A673 (cell line): ENCODE measurements around the gene MOCS1. TPM values are rescaled to one million over a fixed set of nuclear protein-coding genes. Genes with fewer than 3 reads are reported as not detected.

Experiments
- BruUV-seq: library from RNA; stranded (reverse); fragments of 400-500 nt; replicated peaks from 2 replicates; lab custom pipeline; 2021; lab: Mats Ljungman, UMichigan
- CTCF ChIA-PET: fragments of 300-600 bp; sonication (Branson Sonifier 250); formaldehyde crosslinking; loops from one replicate; lab custom pipeline; 2022; ENCODE audit warnings: antibody characterized with exemption; lab: Charles Lee
- POLR2A ChIA-PET: fragments of 300-600 bp; sonication (Branson Sonifier 250); formaldehyde crosslinking; loops from one replicate; lab custom pipeline; 2022; ENCODE audit warnings: antibody characterized with exemption; ENCODE audit not compliant: low non-redundant PET; lab: Charles Lee
- DNase-seq: peaks from one replicate; pipeline ENCODE4 v3.0.0-alpha.2; 2015; ENCODE audit warnings: low spot score
- H3K27ac ChIP-seq: fragments of 200-600 bp; sonication (generic); 2 replicates; pipeline ENCODE4 v1.5.1; 2016; ENCODE audit warnings: mixed run types, low read depth, mild to moderate bottlenecking, mixed read lengths, antibody characterized with exemption, low read length; ENCODE audit not compliant: poor library complexity, severe bottlenecking
- H3K27me3 ChIP-seq: fragments of 200-600 bp; sonication (generic); replicated peaks from 2 replicates; pipeline ENCODE4 v1.6.1; 2017; ENCODE audit warnings: mixed run types, low read depth, mild to moderate bottlenecking, mixed read lengths, antibody characterized with exemption, low read length; ENCODE audit not compliant: insufficient read depth, poor library complexity
- H3K36me3 ChIP-seq: fragments of 200-600 bp; sonication (generic); 2 replicates; pipeline ENCODE4 v1.6.1; 2016; ENCODE audit warnings: mixed run types, mild to moderate bottlenecking, mixed read lengths, antibody characterized with exemption, low read length; ENCODE audit not compliant: insufficient read depth, poor library complexity, severe bottlenecking
- H3K4me1 ChIP-seq: fragments of 200-600 bp; sonication (generic); 2 replicates; pipeline ENCODE4 v1.6.1; 2017; ENCODE audit warnings: mixed run types, mild to moderate bottlenecking, mixed read lengths, antibody characterized with exemption, low read length; ENCODE audit not compliant: insufficient read depth, poor library complexity, severe bottlenecking
- H3K4me3 ChIP-seq: fragments of 200-600 bp; sonication (generic); 2 replicates; pipeline ENCODE4 v1.5.1; 2016; ENCODE audit warnings: low read depth, mixed run types, mild to moderate bottlenecking, mixed read lengths, low read length; ENCODE audit not compliant: poor library complexity, severe bottlenecking
- H3K9me3 ChIP-seq: fragments of 200-600 bp; sonication (generic); 2 replicates; pipeline ENCODE4 v1.6.1; 2016; ENCODE audit warnings: mixed run types, low read depth, mild to moderate bottlenecking, mixed read lengths, antibody characterized with exemption, low read length; ENCODE audit not compliant: poor library complexity, severe bottlenecking
- EZH2 ChIP-seq: fragments of 200-600 bp; sonication (generic); IDR thresholded peaks from 2 replicates; pipeline ENCODE4 v1.6.1; 2017; ENCODE audit warnings: borderline replicate concordance, low read depth, mild to moderate bottlenecking, mixed read lengths, antibody characterized with exemption, low read length; ENCODE audit not compliant: poor library complexity, severe bottlenecking
- intact Hi-C: fragments of 100-400 bp; cut with micrococcal nuclease; formaldehyde crosslinking; loops from one replicate; pipeline ENCODE4 v1.10.0; 2022; ENCODE audit not compliant: unreplicated experiment
- total RNA-seq: library from RNA; stranded (reverse); gene quantifications from 2 replicates; pipeline ENCODE4 v1.2.3, GENCODE V29; 2021
- TF ChIP-seq, protein P1 (sequence below): fragments of 300-800, 200-600 bp; sonication (generic); conservative IDR thresholded peaks from 2 replicates; pipeline ENCODE4 v1.5.1; 2017; ENCODE audit warnings: low read depth, mild to moderate bottlenecking, antibody characterized with exemption, low read length, moderate library complexity, mixed read lengths

MOCS1 gene
- total RNA-seq, 1 experiment from 2014 or later = 2.5 TPM

DNA sequence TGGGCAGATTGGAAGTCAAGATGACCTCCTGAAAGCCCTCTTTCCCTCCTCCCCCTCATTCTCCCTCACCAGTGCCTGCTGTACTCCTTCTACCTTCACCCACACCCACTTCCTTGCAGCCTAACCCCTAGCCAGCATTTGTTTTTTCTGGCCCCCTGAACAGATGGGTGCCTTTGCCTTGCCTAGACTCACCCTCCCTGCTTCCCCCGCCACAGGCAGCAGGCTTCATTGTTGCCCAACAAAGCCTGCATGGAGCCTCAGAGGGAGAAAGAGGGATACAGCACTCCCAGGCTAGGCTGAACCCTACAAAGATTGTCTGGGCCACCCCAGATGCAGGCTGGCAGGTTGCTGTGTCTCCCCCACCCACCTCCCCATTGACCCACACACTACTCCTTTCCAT lies 2.7 kb downstream of the MOCS1 start:
- no TSS peak for BruUV-seq
- Histone ChIP-seq H3K27me3 (peaks cover 4% of the 10 kb centered on the region), H3K27ac (no peak overlapping the region), H3K4me3 (no peak overlapping the region), H3K4me1 (no peaks in the 10 kb centered on the region), H3K36me3 (no peaks in the 10 kb centered on the region), H3K9me3 (no peaks in the 10 kb centered on the region)
- CTCF ChIA-PET = no interaction called here
- intact Hi-C loops = no loop called here
- no peak for DNase-seq
- POLR2A ChIA-PET = no interaction called here
- TF ChIP-seq, protein P1, sequence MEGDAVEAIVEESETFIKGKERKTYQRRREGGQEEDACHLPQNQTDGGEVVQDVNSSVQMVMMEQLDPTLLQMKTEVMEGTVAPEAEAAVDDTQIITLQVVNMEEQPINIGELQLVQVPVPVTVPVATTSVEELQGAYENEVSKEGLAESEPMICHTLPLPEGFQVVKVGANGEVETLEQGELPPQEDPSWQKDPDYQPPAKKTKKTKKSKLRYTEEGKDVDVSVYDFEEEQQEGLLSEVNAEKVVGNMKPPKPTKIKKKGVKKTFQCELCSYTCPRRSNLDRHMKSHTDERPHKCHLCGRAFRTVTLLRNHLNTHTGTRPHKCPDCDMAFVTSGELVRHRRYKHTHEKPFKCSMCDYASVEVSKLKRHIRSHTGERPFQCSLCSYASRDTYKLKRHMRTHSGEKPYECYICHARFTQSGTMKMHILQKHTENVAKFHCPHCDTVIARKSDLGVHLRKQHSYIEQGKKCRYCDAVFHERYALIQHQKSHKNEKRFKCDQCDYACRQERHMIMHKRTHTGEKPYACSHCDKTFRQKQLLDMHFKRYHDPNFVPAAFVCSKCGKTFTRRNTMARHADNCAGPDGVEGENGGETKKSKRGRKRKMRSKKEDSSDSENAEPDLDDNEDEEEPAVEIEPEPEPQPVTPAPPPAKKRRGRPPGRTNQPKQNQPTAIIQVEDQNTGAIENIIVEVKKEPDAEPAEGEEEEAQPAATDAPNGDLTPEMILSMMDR = no peak
- TF ChIP-seq EZH2 = no peak

DNA sequence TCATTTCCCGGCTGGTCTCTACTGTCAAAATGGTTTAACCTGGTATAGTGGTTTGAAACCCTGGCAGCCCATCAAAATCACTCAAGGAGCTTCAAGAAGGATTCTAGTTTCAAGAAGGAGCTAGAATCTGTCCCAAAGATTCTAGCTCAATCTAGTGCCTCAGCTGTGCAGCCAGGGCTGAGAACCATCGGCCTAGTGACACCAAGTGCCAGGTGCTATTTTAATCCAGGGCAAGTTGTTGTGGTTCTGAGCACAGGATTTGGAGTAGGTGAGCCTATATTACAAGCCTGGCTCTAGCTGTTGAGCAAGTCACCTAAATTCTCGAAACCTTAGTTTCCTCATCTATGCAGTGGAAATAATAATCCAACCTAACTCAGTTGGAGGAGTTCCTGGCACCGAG lies 3.7 kb downstream of the MOCS1 start:
- TF ChIP-seq EZH2 = no peak
- TF ChIP-seq, protein P1 = no peak
- ChIA-PET CTCF (no interaction called here), POLR2A (no interaction called here)
- no peaks in the 10 kb centered on the region for H3K36me3 ChIP-seq
- DNase-seq = no peak
- no peak overlapping the region for H3K27ac ChIP-seq
- H3K9me3 ChIP-seq = no peaks in the 10 kb centered on the region
- H3K27me3 ChIP-seq = peaks cover 4% of the 10 kb centered on the region
- no TSS peak for BruUV-seq
- intact Hi-C loops = no loop called here
- no peaks in the 10 kb centered on the region for H3K4me1 ChIP-seq
- H3K4me3 ChIP-seq = no peak overlapping the region

DNA sequence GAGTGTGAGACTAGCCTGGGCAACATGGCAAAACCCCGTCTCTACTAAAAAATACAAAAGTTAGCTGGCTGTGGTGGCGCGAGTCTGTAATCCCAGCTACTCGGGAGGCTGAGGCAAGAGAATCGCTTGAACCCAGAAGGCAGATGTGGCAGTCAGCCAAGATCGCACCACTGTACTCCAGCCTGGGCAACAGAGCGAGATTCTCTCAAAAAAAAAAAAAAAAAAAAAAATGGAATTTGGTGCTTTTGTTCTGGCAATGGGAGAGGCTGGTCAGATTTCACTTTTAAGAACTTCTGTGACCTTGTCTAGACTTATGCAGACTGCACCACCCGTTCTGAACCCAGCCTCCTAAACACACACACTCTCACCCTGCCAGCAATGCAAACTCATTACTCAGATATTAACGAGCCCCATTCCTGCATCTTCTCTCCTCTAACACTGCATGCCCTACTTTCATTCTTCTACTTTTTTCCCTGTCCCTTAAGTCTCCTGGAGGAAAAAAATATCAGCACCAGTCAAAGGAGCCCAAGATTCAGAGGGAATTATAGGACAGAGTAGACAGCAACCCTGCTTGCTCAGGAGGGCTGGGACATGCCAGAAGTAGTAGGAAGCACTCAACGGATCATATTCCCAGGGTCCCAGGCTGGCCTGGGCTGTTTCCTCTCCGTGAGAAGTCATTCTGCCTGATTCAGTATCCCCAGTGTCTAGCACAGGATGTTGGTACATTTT lies 4.4 kb downstream of the MOCS1 start:
- H3K4me3 ChIP-seq = no peak overlapping the region
- peaks cover 4% of the 10 kb centered on the region for H3K27me3 ChIP-seq
- no peak overlapping the region for H3K27ac ChIP-seq
- POLR2A ChIA-PET = no interaction called here
- no peaks in the 10 kb centered on the region for H3K36me3 ChIP-seq
- TF ChIP-seq EZH2 = no peak
- TF ChIP-seq, protein P1 = no peak
- CTCF ChIA-PET = no interaction called here
- no TSS peak for BruUV-seq
- DNase-seq = no peak
- H3K4me1 ChIP-seq = no peaks in the 10 kb centered on the region
- no peaks in the 10 kb centered on the region for H3K9me3 ChIP-seq
- intact Hi-C loops = no loop called here
